Esophagus muscularis mucosa (tissue), 4 donors: ENCODE results near the gene NAXE. TPM values are rescaled to one million over a fixed set of nuclear protein-coding genes. Genes with fewer than 3 reads are reported as not detected.

Source experiments
- DNase-seq: peaks from one replicate; pipeline ENCODE4 v3.0.0-alpha.2; 2017; ENCODE audit errors: extremely low spot score
- H3K27ac ChIP-seq, 4 donors: fragments of 200-600 bp; sonication (generic); replicated peaks in 1 of 4; 1 replicate in 3 of 4; 2 replicates in 1 of 4; pipeline ENCODE4 v1.5.1; 2016 to 2019; ENCODE audit warnings: mild to moderate bottlenecking in 1 of 4
- H3K27me3 ChIP-seq, 4 donors: fragments of 200-600 bp; sonication (generic); one replicate each; pipeline versions ENCODE4 v1.5.1 to v1.6.0; 2016 to 2019
- H3K36me3 ChIP-seq, 4 donors: fragments of 200-600 bp; sonication (generic); one replicate each; pipeline ENCODE4 v1.5.1; 2016 to 2019
- H3K4me1 ChIP-seq, 4 donors: fragments of 200-600 bp; sonication (generic); one replicate each; pipeline ENCODE4 v1.5.1; 2016 to 2019
- H3K4me3 ChIP-seq, 4 donors: fragments of 200-600 bp; sonication (generic); 1 replicate in 2 of 4; 2 replicates in 2 of 4; pipeline ENCODE4 v1.5.1; 2016 to 2019; ENCODE audit warnings: mild to moderate bottlenecking in 4 of 4, moderate library complexity in 1 of 4
- H3K9me3 ChIP-seq, 4 donors: fragments of 200-600 bp; sonication (generic); 1 replicate in 3 of 4; 2 replicates in 1 of 4; pipeline ENCODE4 v1.5.1; 2016 to 2019
- CTCF ChIP-seq, 3 experiments: fragments of 200-600 bp in 2 of 3; fragments of 450-650 bp in 1 of 3; sonication (generic) in 2 of 3; IDR thresholded peaks; one replicate each; pipeline ENCODE4 v1.5.1; 2017 to 2019; ENCODE audit warnings: antibody characterized with exemption in 3 of 3, mild to moderate bottlenecking in 2 of 3, moderate library complexity in 1 of 3
- EP300 ChIP-seq: sonication (generic); formaldehyde crosslinking; IDR thresholded peaks from one replicate; pipeline ENCODE4 v1.6.1; 2017; ENCODE audit warnings: antibody characterized with exemption
- POLR2A ChIP-seq: fragments of 450-650 bp; IDR thresholded peaks from one replicate; pipeline ENCODE4 v1.6.1; 2017; ENCODE audit warnings: antibody characterized with exemption, moderate library complexity, mild to moderate bottlenecking, low read depth
- POLR2AphosphoS5 ChIP-seq, 2 donors: sonication (generic); formaldehyde crosslinking; IDR thresholded peaks; one replicate each; pipeline ENCODE4 v1.6.1; 2017; ENCODE audit warnings: antibody characterized with exemption in 2 of 2
- WGBS: methylation state at CpG from one replicate; pipeline ENCODE4 v1.1.5; 2018; 5-methylcytosine and 5-hydroxymethylcytosine counted together
- intact Hi-C: fragments of 100-400 bp; cut with DNase I; formaldehyde crosslinking; loops from one replicate; pipeline ENCODE4 v1.15.1; 2023
- total RNA-seq, 4 donors: library from RNA; depleted of rRNA; stranded (reverse); fragments of >200 nt; gene quantifications; one replicate each; pipeline versions ENCODE4 v1.1.0 to v1.2.1, GENCODE V29; 2016

NAXE gene
- total RNA-seq, 4 donors from 2014 or later, result 73.5 to 98.0 (median 85.2) TPM

- peaks cover 29 to 42% (median 41%) of the 10 kb centered on the region in 4 donors for H3K36me3 ChIP-seq
- H3K4me1 ChIP-seq, result peaks cover 10 to 28% (median 24%) of the 10 kb centered on the region in 4 donors
- 85% methylated on average over 3 of the region's 3 CpGs for WGBS
- no peaks in the 10 kb centered on the region for H3K9me3 ChIP-seq
- no peak overlapping the region for H3K27ac ChIP-seq
- no peaks in the 10 kb centered on the region for H3K27me3 ChIP-seq
- TF ChIP-seq POLR2A (no peak), POLR2AphosphoS5 (IDR thresholded peaks at IDR 0.05) (no peak), EP300 (no peak), CTCF (IDR thresholded peaks at IDR 0.05) (no peak)
- intact Hi-C loops, result loop anchor here (10.0 kb wide), 1 partner anchor 115 kb away; no protein-coding TSS in a partner anchor
- no peak for DNase-seq
- no peak overlapping the region for H3K4me3 ChIP-seq
Measured at GRCh38 chr1:156599811-156600210, 8.2 kb downstream of the NAXE start.

GRCh38 chr1:156600733-156601121 is 9.2 kb downstream of the NAXE start:
- TF ChIP-seq POLR2AphosphoS5 (IDR thresholded peaks at IDR 0.05), result no peak
- no peak for TF ChIP-seq EP300
- no peak for TF ChIP-seq CTCF (IDR thresholded peaks at IDR 0.05)
- no peak for TF ChIP-seq POLR2A
- intact Hi-C loops, result no loop called here
- H3K4me3 ChIP-seq, result peak overlapping the region; percentile 68 to 75 (median 72)
- 6% methylated on average over 13 of the region's 13 CpGs for WGBS
- DNase-seq, result no peak
- H3K9me3 ChIP-seq, result no peaks in the 10 kb centered on the region
- H3K27me3 ChIP-seq, result no peaks in the 10 kb centered on the region
- peaks cover 10 to 28% (median 24%) of the 10 kb centered on the region in 4 donors for H3K4me1 ChIP-seq
- peak overlapping the region; percentile 82 to 83 (median 82) for H3K27ac ChIP-seq
- H3K36me3 ChIP-seq, result peaks cover 20 to 33% (median 31%) of the 10 kb centered on the region in 4 donors

- H3K4me1 ChIP-seq, result peaks cover 10 to 28% (median 24%) of the 10 kb centered on the region in 4 donors
- peaks cover 14 to 28% (median 26%) of the 10 kb centered on the region in 4 donors for H3K36me3 ChIP-seq
- H3K27me3 ChIP-seq, result no peaks in the 10 kb centered on the region
- intact Hi-C loops, result no loop called here
- peak within 1 kb of the TSS; percentile 82 to 83 (median 82) for H3K27ac ChIP-seq
- peak; percentile 95 for DNase-seq
- WGBS, result 1% methylated on average over 35 of the region's 35 CpGs
- TF ChIP-seq EP300 (no peak), CTCF (IDR thresholded peaks at IDR 0.05) (peak in 1 of 3 experiments; percentile 11), POLR2A (no peak), POLR2AphosphoS5 (IDR thresholded peaks at IDR 0.05) (peak; percentile 65 to 80)
- H3K9me3 ChIP-seq, result no peaks in the 10 kb centered on the region
- H3K4me3 ChIP-seq, result peak within 1 kb of the TSS; percentile 68 to 75 (median 72)
Measured at GRCh38 chr1:156601122-156601830, 9.7 kb downstream of the NAXE start, which contains the start of gene GPATCH4. Gene GPATCH4 (minus strand): TSS chr1:156601479.

- peak overlapping the region; percentile 82 to 83 (median 82) for H3K27ac ChIP-seq
- intact Hi-C loops, result no loop called here
- WGBS, result 76% methylated on average over 10 of the region's 12 CpGs
- H3K27me3 ChIP-seq, result no peaks in the 10 kb centered on the region
- no peak for TF ChIP-seq POLR2A
- no peak for TF ChIP-seq EP300
- no peak for TF ChIP-seq POLR2AphosphoS5 (IDR thresholded peaks at IDR 0.05)
- no peak for TF ChIP-seq CTCF (IDR thresholded peaks at IDR 0.05)
- H3K36me3 ChIP-seq, result peaks cover 12 to 21% (median 20%) of the 10 kb centered on the region in 4 donors
- peaks cover 10 to 28% (median 24%) of the 10 kb centered on the region in 4 donors for H3K4me1 ChIP-seq
- no peaks in the 10 kb centered on the region for H3K9me3 ChIP-seq
- peak overlapping the region; percentile 68 to 75 (median 72) for H3K4me3 ChIP-seq
- no peak for DNase-seq
Measured at GRCh38 chr1:156601892-156602291, 10.3 kb downstream of the NAXE start.
